Measurements from ENCODE around the gene ATP5MG.
A peak's percentile ranks its signal among the peaks of the same experiment; 100 is the strongest.

The ATP5MG gene

GRCh38 chr11:118442908-118443589 lies 41.6 kb downstream of the ATP5MG start:
- ATAC-seq (replicated peaks), result peak; percentile 58 to 62
- Mint-ChIP-seq H3K4me1 (peaks cover 48 to 93% of the 10 kb centered on the region in 2 donors), H3K36me3 (peaks cover 11 to 24% of the 10 kb centered on the region in 2 donors), H3K27me3 (no peaks in the 10 kb centered on the region), H3K4me3 (peak overlapping the region in 1 of 2 donors; percentile 53), H3K27ac (peak overlapping the region; percentile 59), H3K9me3 (no peaks in the 10 kb centered on the region)
- no peak for DNase-seq

GRCh38 chr11:118443590-118444218 lies 42.3 kb downstream of the ATP5MG start:
- DNase-seq (no peak), ATAC-seq (replicated peaks) (peak; percentile 82 to 86)
- peaks cover 48 to 95% of the 10 kb centered on the region in 2 donors for H3K4me1 Mint-ChIP-seq
- peaks cover 11 to 24% of the 10 kb centered on the region in 2 donors for H3K36me3 Mint-ChIP-seq
- H3K9me3 Mint-ChIP-seq, result no peaks in the 10 kb centered on the region
- H3K27me3 Mint-ChIP-seq, result no peaks in the 10 kb centered on the region
- H3K27ac Mint-ChIP-seq, result peak overlapping the region; percentile 59
- peak overlapping the region; percentile 40 to 53 for H3K4me3 Mint-ChIP-seq

GRCh38 chr11:118447423-118447822 lies 46.0 kb downstream of the ATP5MG start:
- H3K27me3 Mint-ChIP-seq, result no peaks in the 10 kb centered on the region

GRCh38 chr11:118448294-118448693 lies 46.9 kb downstream of the ATP5MG start:
- Mint-ChIP-seq H3K4me3 (no peak overlapping the region), H3K27me3 (no peaks in the 10 kb centered on the region), H3K4me1 (peaks cover 34 to 80% of the 10 kb centered on the region in 2 donors), H3K27ac (no peak overlapping the region), H3K36me3 (peaks cover 17 to 33% of the 10 kb centered on the region in 2 donors), H3K9me3 (no peaks in the 10 kb centered on the region)
- DNase-seq, result no peak
- ATAC-seq (replicated peaks), result peak; percentile 90 to 91

More at GRCh38 chr11:118447423-118447822, 46.0 kb downstream of the ATP5MG start:
- H3K4me3 Mint-ChIP-seq, result peak overlapping the region in 1 of 2 donors; percentile 3
- no peaks in the 10 kb centered on the region for H3K9me3 Mint-ChIP-seq
- ATAC-seq (replicated peaks) (no peak), DNase-seq (no peak)
- peaks cover 11 to 26% of the 10 kb centered on the region in 2 donors for H3K36me3 Mint-ChIP-seq
- peaks cover 35 to 83% of the 10 kb centered on the region in 2 donors for H3K4me1 Mint-ChIP-seq
- no peak overlapping the region for H3K27ac Mint-ChIP-seq

GRCh38 chr11:118449316-118449918 lies 48.0 kb downstream of the ATP5MG start:
- Mint-ChIP-seq H3K36me3 (peaks cover 19 to 41% of the 10 kb centered on the region in 2 donors), H3K4me1 (peaks cover 40 to 80% of the 10 kb centered on the region in 2 donors), H3K27me3 (no peaks in the 10 kb centered on the region), H3K9me3 (no peaks in the 10 kb centered on the region), H3K4me3 (no peak overlapping the region), H3K27ac (no peak overlapping the region)
- DNase-seq (no peak), ATAC-seq (replicated peaks) (no peak)

- Mint-ChIP-seq H3K27ac (peak overlapping the region; percentile 37), H3K4me1 (peaks cover 36 to 74% of the 10 kb centered on the region in 2 donors), H3K9me3 (no peaks in the 10 kb centered on the region), H3K27me3 (no peaks in the 10 kb centered on the region), H3K36me3 (peaks cover 15 to 39% of the 10 kb centered on the region in 2 donors), H3K4me3 (no peak overlapping the region)
- no peak for ATAC-seq (replicated peaks)
- DNase-seq, result no peak
Observed at GRCh38 chr11:118450451-118450850, 49.0 kb downstream of the ATP5MG start.
